Measurements from ENCODE around the gene RPH3AL.

Gene RPH3AL, protein sequence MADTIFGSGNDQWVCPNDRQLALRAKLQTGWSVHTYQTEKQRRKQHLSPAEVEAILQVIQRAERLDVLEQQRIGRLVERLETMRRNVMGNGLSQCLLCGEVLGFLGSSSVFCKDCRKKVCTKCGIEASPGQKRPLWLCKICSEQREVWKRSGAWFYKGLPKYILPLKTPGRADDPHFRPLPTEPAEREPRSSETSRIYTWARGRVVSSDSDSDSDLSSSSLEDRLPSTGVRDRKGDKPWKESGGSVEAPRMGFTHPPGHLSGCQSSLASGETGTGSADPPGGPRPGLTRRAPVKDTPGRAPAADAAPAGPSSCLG

DNA sequence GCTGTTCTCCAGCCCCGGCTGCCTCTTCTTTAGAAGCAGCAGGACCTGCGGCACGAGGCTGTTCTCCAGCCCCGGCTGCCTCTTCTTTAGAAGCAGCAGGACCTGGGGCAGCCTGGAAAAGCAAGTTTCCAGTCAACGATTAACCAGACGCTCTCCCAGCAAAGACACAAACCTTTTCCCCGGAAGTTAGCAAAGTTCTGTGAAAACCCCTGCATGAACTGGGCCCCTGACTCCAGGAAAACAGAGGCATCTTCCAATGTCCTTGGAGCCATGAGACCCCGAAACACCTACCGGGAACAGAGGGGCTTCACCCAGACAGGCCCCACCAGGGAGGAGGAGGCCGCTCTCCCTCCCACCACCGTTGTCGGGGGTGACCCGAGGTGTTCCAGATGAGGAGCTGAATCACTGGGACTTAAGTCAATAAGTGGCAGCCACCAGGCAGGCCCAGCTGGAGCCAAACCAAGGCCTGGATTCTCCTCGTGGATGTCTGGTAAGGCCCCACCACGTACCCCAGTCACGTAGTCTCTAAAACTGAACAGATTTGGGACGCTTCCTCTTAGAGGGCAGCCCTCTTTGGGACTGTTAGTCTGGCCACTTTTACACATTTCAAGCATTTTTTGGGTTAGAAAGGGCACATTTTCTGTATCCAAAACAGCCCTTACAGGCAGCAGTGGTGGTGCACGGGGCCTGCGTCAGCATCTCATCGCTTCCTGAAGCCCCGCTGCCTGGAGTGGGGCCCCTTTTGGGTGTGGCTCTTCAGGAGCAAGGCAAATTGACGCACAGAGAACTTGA lies at the start of gene RPH3AL:
RPH3AL (minus strand) TSS at position 387 of the 792 bp plus-strand sequence. CDS start 25,264 bp downstream, outside the sequence.
- DNase-seq (ENCODE audit: low spot score), result no peak

DNA sequence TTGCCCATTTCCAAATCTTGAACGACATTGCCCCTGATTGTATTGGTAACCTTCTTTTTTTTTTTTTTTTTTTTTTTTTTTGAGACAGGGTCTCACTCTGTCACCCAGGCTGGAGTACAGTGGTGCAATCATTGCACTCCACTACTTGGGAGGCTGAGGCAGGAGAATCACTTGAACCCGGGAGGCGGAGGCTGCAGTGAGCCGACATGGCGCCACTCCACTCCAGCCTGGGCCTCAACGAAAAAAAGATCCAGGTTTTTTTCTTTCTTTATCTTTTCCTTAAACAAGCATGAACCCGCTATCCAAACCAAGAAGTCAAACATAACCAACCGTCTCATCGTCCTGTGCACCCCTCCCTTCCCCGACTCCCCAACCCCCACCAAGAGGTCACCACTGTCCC lies 47.6 kb upstream of the RPH3AL start:
- DNase-seq (ENCODE audit: low spot score), result no peak

DNA sequence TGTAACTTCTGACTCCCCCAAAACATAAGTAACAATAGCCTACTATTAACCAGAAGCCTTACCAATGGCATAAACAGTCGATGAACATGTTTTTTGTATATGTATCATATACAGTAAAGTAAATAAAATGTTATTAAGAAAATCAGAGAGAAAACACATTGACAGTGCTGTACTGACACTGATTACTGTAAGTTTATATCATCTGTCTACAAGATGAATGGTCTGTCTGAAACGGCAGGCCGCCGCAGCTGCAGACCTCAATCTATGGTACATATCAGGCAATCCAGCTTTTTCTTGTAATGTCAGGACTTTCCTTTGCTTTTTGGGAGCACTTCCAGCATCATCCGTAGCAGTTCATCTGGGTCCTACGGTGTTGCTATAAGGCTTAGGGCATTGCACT lies 44.2 kb upstream of the RPH3AL start:
- no peak for DNase-seq (ENCODE audit: low spot score)

DNA sequence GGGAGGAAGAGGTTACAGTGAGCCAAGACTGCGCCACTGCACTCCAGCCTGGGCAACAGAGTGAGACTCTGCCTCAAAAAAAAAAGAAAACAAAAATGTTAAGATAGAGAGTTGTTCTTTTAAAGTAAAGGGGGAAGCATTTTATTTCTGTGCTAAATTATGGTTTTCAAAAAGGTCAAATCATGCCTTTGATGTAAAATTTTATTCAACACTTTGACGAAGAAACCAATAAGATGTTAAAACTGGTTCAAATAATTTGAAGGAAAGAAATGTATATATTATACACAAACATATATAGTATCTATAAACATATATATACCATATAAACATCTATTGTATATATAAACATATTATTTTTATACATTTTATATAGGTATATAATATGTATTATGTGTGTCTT lies 43.4 kb upstream of the RPH3AL start:
- no peak for DNase-seq (ENCODE audit: low spot score)

DNA sequence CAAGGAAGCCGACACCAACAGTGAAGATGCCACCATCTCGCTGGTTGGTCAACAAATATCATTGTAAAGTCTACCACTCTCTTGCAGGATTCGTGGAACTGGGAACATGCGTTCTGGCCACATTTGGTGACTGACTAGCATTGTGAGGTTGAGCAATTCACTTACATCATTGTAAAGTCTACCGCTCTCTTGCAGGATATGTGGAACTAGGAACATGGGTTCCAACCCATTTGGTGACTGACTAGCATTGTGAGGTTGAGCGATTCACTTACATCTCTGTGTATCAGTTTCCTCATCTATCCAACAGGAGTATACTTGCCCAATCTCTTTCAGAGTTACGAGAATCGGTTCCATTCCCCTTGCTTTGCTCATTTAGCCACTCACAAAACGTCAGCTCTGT lies 42.6 kb upstream of the RPH3AL start:
- DNase-seq (ENCODE audit: low spot score), result no peak

DNA sequence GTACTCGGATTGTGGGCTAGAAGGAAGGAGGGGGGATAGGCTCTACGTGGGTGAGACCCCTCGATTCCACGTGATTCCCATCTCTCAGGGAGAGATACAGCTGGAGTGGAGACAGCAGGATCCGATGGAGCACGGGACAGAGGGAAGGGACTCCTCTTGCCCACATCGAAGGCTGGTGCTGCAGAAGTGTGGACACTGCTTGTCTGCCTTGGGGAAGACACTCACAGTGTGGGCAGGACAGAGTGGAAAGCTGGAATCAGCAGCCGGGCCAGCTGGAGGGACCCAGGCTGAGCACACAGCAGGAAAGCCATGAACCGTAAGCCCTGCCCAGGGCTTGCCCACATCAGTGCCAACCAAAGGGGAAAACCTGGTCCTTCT lies 42.1 kb upstream of the RPH3AL start:
- no peak for DNase-seq (ENCODE audit: low spot score)

DNA sequence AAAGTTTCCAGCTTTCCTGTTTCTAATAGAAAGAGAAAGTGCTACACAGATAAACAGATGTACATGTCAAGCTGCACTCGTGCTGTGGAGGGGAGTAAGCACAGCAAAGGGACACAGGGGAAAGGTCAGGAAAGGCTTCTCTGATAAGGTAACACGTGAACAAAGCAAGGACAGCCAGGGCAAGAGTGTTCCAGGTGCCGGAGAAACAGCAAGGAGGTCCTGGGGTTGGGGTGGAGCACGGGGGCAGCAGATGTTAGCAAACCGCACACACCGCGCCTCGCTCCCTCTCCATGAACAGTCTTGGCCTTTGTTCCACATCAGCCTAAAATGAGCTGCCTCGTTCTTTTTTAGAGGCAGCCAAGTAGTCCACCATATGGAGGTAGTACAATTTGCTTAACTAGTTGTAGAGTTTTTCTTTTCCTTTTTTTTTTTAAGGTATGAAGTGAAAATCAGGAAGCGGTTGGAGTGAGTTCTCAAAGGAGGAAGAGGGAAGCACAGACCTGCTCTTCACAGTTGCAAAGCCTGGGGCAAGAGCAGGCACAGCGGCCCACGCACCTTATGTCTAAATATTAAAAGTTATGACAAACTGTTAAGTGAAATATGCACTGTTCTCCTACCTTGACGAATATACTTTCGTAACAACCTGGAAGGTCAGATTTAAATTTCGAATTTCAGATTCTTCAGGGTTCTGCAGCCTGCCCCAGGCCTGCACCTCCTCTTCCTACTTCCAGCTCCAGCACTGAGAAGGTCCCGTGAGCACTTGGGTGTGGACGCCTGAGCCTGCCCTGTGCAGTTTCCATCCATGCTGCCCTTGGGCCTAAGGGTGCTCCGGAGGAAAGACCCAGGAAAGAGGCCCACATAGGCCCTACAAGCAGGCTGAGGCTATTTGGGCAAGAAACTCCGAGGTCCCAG lies 41.5 kb upstream of the RPH3AL start:
- no peak for DNase-seq (ENCODE audit: low spot score)

DNA sequence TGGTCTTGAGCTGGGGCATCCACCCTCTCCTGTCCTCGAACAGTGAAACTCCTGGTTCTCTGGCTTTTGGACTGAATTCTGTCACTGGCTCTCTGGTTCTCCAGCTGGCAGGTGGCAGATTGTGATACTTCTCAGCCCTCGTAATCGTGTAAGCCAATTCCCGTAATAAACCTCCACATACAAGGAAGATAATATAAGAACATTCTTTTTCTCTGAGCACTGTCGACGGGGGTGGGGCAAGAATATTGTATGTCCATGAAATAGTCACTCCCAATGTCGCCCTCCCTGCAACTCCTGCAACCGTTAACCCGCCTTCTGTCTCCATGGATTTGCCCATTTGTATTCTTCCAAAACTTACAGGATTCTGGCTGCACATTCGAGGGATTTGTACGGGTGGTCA lies 39.2 kb upstream of the RPH3AL start:
- DNase-seq (ENCODE audit: low spot score), result no peak

DNA sequence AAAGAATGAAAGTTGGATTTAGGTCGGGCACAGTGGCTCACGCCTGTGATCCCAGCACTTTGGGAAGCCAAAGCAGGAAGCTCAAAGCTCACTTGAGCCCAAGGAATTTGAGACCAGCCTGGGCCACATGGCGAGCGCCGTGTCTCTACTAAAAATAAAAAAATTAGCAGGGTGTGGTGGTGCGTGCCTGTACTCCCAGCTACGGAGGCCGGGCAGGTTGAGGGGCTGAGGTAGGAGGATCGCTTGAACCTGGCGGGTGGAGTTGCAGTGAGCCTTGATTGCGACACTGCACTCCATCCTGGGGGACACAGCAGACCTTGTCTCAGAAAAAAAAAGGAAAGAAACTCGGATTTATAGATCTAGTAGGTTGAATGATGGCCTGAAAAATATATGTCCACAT lies 37.4 kb upstream of the RPH3AL start:
- no peak for DNase-seq (ENCODE audit: low spot score)

DNA sequence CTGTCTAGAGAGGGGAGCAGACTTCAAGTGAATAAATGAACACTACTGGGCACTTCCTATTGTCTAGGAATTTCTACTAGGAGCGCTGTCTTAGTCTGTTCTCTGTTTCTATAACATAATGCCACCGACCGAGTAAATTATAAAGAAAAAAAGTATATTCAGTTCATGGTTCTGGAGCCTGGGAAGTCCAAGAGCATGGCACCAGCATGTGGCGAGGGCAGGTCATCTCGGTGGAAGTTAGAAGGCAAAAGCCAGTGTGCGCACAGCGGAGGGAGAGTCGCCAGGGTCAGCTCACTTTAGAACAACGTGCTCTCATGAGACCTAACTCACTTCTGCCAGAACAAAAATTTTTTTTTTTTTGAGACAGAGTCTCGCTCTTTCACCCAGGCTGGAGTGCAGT lies 35.5 kb upstream of the RPH3AL start:
- DNase-seq (ENCODE audit: low spot score), result no peak

DNA sequence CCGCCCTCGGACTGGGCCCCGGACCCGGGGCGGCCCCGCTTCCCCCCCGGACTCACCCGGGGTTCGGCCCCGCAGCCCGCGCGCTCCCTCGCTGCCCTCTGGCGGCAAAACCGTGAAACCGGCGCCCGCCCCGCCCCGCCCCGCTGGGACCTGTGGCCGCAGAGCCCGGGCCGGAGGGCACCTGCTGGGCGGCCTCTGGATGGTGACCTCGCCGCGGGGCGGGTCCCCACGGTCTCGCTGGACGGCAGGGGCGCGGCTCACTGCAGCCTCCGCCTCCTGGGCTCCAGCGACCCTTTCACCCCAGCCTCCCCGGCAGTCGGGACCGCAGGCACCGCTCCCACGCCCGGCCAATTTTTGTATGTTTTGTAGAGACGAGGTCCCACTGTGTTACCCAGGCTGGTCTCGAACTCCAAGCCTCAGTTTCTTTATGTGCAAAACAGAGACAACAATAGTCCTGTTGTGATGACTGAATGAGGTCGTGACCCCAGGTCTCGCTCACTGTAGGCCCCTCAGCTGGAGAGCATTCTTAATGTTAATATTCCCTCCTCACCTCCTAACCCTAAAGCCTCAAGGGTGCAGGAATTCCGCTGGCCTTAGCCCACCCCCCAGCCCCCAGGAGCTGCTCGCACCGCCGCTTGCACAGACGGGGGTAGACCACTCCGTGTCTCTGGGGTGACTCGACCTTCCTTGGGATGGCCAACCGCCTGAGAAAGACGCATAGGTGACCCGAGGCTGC lies 33.7 kb upstream of the RPH3AL start:
- DNase-seq (ENCODE audit: low spot score), result peak; percentile 36

DNA sequence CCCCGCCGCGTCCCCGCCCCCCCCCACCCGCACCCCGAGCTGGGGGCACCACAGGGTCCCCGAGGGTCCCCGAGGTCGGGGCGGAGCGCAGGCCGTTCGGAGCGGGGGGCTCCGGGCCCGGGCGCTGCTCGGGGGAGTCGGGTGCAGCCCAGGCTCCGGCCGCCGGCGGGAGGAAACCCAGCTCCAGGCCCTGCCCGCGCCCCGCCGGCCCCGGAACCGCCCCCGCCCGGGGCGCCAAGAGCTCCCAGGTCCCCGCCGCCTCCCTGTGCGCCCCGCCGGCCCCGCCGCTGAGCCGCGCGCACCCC lies 33.2 kb upstream of the RPH3AL start:
- DNase-seq (ENCODE audit: low spot score), result no peak

DNA sequence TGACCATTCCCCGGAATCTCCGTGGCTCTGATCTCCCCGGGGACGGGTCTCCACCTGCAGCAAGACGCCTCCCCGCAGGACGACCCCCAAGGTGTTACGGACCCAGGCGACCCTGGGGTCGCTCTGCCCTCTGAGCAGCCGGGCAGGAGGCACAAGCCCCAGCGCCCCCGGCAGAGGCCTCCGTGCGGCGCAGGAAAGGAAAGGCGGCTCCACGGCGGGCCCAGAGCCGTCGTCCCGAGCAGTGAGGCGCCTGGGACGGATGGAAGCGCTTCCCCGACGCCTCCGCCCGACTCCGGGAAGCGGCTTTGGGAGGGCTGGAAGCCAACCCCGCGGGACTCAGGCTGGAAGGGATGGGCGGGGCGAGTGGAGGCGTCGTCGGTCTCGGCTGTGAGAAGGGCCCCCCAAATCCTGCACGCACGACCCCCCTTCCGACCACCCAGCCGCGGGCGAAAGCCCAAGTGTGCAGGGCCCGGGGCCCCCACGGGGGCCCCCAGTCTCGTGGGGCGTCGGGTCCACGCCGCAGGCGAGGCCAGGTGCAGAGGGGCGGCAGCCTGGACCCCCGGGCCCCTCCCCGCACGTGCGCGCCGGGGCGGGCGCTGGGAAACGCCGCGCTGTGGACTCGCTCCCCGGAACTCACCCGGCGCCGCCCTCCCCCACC lies 32.7 kb upstream of the RPH3AL start:
- no peak for DNase-seq (ENCODE audit: low spot score)

DNA sequence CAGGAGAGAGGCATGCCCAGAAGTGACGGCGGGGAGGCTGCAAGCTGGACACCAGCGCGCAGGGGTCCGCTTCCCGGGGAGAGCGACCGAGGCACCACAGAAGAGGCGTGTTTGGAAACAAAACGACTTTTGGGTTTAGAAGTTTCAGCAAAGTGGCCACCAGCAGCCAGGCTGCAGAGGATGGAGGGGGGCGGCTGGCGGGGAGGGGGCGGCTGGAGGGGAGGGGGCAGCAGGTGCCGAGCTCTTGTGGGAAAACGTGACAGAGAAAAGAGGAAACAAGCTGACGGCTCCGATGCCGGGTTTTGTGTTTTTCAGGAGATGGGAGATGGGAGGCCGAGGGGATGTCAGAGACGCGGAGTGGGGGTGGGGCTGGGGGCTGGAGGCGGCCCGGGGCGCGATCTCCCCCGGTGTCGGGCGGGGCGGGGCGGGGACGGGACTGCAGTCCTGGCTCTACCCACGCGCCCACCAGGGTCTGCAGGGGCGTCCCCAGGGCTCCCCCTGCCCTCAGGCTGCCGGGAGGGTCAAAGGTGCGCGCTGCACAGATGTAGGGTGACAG lies 32.1 kb upstream of the RPH3AL start:
- DNase-seq (ENCODE audit: low spot score), result no peak

DNA sequence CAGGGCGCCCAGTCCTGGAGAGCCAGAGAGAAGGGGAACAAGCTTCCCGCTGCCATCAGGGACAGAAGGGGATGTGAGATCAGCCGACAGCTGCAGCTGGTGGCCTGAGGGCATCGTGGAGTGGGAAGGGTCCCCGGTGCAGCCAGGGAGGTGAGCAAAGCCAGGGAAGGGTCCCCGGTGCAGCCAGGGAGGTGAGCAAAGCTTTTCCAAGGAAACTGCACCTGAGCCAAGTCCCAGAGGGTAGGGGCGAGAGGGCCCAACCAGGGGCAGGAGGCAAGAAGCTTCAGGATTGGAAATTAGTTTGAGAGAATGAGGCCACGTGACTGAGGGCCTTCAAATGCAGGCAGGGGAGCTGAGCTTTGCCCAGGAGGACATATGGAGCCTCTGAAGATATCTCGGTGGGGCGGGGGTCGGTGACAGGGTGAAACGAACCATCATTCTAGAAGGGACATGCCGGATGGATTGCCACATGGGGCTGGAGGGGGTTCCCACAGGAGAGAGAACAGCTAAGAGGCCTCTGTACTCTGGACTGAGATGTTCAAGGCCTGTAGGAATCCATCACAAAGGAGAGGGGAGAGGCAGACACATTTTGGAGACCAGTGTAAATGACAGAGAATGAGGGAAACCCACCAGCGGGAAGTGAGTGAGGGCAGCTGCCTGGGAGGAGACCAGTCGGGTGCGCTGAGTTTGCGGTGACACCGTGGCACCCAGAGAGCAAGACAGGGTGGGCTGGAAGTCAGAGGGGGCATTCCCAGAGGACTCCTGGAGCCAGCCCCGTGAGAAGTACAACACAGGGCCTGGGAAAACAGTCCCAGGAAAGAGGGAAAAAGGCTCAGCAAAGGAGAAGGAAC lies 31.4 kb upstream of the RPH3AL start:
- DNase-seq (ENCODE audit: low spot score), result no peak

DNA sequence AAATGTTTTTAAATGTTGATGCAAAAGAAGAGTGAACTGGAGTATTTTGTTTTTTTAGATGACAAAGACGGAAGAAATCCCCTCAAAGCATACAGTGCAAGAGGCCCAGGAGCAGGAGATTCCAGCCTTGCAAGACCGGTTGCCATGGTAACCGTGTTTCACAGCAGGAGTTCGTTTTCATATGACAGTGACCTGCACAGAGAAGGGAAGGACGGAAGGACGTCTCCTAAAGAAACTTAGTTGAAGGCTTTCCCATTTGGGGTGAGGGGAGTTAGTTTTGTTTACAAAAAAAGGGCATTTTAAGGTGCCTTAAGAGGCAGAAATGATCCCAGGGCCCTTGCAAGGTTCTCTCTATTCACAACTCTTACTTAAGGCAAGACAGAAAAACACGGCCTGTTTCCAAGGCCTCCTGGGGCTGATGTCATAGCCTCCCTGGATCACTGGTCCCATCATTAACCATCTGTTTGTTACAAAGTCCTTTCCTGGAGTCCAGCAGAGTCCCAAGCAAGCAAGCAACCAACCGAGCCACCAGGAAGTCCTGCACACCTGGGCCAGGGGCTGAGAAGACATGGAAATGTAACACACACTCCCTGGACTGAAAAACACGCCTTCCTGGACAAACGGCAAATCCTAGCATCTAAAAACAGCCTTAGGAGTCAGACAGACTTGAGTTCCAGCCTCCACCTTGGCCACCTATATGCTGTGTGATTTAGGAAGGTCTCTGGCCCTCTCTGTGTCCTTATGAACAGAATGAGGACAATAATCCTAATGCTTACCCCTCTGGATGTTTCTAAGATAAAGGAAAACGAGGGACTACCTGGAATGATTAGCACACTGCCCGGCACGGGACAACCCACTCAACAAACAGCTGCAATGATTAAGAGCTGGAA lies 30.3 kb upstream of the RPH3AL start:
- no peak for DNase-seq (ENCODE audit: low spot score)

DNA sequence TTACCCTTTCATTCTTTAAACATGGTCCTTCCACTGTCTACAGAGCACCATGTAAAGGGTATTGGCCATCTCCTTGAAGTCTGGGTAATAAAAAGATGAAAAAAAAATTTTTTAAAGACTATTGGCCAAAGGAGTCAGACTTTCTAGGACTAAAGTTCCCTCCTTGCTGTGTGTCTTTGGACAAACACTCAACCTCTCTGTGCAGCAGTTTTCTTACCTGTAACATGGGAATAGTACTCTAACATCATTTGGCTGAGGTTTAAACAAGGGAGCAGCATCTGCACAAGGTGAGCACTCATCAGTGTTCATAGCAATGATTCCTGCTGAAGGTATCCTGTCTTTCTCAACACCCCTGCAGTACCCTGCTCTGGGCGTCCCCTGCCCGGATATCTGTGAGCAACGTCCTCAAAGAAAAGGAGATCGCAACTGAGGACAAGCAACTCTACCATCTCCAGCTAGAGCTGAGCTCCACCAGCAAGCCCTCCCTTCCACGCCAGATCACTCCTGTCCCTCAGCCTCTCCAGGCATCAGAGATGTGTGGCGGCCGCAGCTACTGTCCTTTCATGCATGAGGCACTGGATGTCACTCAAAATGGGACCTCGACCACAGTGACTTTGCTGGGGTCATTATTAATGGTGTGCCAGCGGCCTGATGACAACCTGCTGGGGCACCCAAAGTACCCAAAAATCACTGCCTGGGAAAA lies 29.5 kb upstream of the RPH3AL start:
- no peak for DNase-seq (ENCODE audit: low spot score)

DNA sequence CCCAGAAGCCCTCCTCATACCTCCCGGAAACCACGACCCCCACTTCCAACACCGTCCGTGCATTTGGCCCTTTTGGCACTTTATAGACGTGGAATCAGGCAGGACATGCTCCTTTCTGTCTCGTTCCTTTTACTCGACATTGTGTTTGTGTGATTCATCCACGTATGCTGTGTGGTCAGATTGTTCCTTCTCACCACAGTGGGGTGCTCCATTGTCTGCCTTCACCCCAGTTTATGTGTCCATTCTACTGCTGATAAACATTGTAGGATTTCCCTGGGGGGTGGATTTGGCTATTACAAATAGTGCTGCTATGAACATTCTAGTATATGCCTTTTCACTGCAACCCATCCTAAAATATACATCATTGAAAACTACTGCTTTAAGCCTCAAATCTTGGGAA lies 28.9 kb upstream of the RPH3AL start:
- DNase-seq (ENCODE audit: low spot score), result peak; percentile 7

Data from NAMALWA (cell line).